H9 (cell line): Measurements from ENCODE around the gene APP. TPM values are rescaled to one million over a fixed set of nuclear protein-coding genes. Genes with fewer than 3 reads are reported as not detected.
A peak's percentile ranks its signal among the peaks of the same experiment; 100 is the strongest.

Experiments used
- DNase-seq: peaks from one replicate; pipeline ENCODE4 v3.0.0-alpha.2; 2017
- H2AFZ ChIP-seq: one replicate; pipeline ENCODE4 v1.6.1; 2013; ENCODE audit warnings: mild to moderate bottlenecking, low read length, control low read depth, moderate library complexity
- H2AK5ac ChIP-seq: 2 replicates; pipeline ENCODE4 v1.6.1; 2013; ENCODE audit warnings: low read length, control low read depth, mixed read lengths; ENCODE audit not compliant: insufficient read length
- H2BK120ac ChIP-seq: one replicate; pipeline ENCODE4 v1.6.1; 2013; ENCODE audit warnings: low read depth, mild to moderate bottlenecking, low read length, control low read depth, inconsistent platforms; ENCODE audit not compliant: poor library complexity, severe bottlenecking
- H2BK12ac ChIP-seq: 2 replicates; pipeline ENCODE4 v1.6.1; 2013; ENCODE audit warnings: low read length, control low read depth, mixed read lengths, low read depth; ENCODE audit not compliant: insufficient read length
- H2BK15ac ChIP-seq: 2 replicates; pipeline ENCODE4 v1.6.1; 2013; ENCODE audit warnings: low read depth, low read length, control low read depth
- H2BK20ac ChIP-seq: one replicate; pipeline ENCODE4 v1.6.1; 2013; ENCODE audit warnings: low read depth, mild to moderate bottlenecking, low read length, control low read depth, inconsistent platforms; ENCODE audit not compliant: poor library complexity, severe bottlenecking
- H2BK5ac ChIP-seq: 2 replicates; pipeline ENCODE4 v1.6.1; 2013; ENCODE audit warnings: low read length, control low read depth, mixed read lengths; ENCODE audit not compliant: insufficient read length
- H3K14ac ChIP-seq: 2 replicates; pipeline ENCODE4 v1.6.1; 2013; ENCODE audit warnings: low read length, control low read depth; ENCODE audit not compliant: insufficient read depth
- H3K18ac ChIP-seq: 2 replicates; pipeline ENCODE4 v1.6.1; 2013; ENCODE audit warnings: low read depth, mild to moderate bottlenecking, mixed read lengths, low read length, control low read depth; ENCODE audit not compliant: insufficient read length
- H3K23ac ChIP-seq: 2 replicates; pipeline ENCODE4 v1.6.1; 2013; ENCODE audit warnings: low read length, control low read depth, mixed read lengths, low read depth; ENCODE audit not compliant: insufficient read length
- H3K23me2 ChIP-seq: 2 replicates; pipeline ENCODE4 v1.6.1; 2013; ENCODE audit warnings: low read depth, mild to moderate bottlenecking, mixed read lengths, low read length, control low read depth; ENCODE audit not compliant: insufficient read length, poor library complexity, severe bottlenecking
- H3K27ac ChIP-seq: 2 replicates; pipeline ENCODE4 v1.5.1; 2013; ENCODE audit warnings: low read length, control low read depth, mixed read lengths, low read depth; ENCODE audit not compliant: insufficient read length
- H3K27me3 ChIP-seq: 2 replicates; pipeline ENCODE4 v1.6.1; 2013; ENCODE audit warnings: low read length, control low read depth, inconsistent platforms; ENCODE audit not compliant: insufficient read depth
- H3K4ac ChIP-seq: 2 replicates; pipeline ENCODE4 v1.6.1; 2013; ENCODE audit warnings: low read depth, mild to moderate bottlenecking, control low read depth, inconsistent platforms, low read length, moderate library complexity
- H3K4me1 ChIP-seq: 2 replicates; pipeline ENCODE4 v1.6.1; 2013; ENCODE audit warnings: low read length, control low read depth, inconsistent platforms; ENCODE audit not compliant: insufficient read depth
- H3K4me2 ChIP-seq: 2 replicates; pipeline ENCODE4 v1.6.1; 2013; ENCODE audit warnings: low read length, control low read depth, mixed read lengths; ENCODE audit not compliant: insufficient read length, insufficient read depth
- H3K56ac ChIP-seq: 2 replicates; pipeline ENCODE4 v1.6.1; 2013; ENCODE audit warnings: low read depth, mild to moderate bottlenecking, mixed read lengths, low read length, control low read depth; ENCODE audit not compliant: insufficient read length
- H3K79me1 ChIP-seq: 2 replicates; pipeline ENCODE4 v1.6.1; 2013; ENCODE audit warnings: low read depth, mild to moderate bottlenecking, moderate library complexity, low read length, control low read depth, inconsistent platforms; ENCODE audit not compliant: insufficient read depth, poor library complexity, severe bottlenecking
- H3K79me2 ChIP-seq: 2 replicates; pipeline ENCODE4 v1.6.1; 2013; ENCODE audit warnings: low read length, control low read depth, inconsistent platforms; ENCODE audit not compliant: insufficient read depth
- H3K9ac ChIP-seq: 2 replicates; pipeline ENCODE4 v1.6.1; 2013; ENCODE audit warnings: low read length, control low read depth, mixed read lengths; ENCODE audit not compliant: insufficient read length; ENCODE audit errors: extremely low read depth
- H3K9me3 ChIP-seq: one replicate; pipeline ENCODE4 v1.6.1; 2013; ENCODE audit warnings: low read depth, low read length, inconsistent platforms; ENCODE audit not compliant: control insufficient read depth
- H3T11ph ChIP-seq: one replicate; pipeline ENCODE4 v1.6.1; 2013; ENCODE audit warnings: mild to moderate bottlenecking, low read length, control low read depth, inconsistent platforms
- H4K20me1 ChIP-seq: one replicate; pipeline ENCODE4 v1.6.1; 2013; ENCODE audit not compliant: control insufficient read depth, insufficient read length, insufficient read depth
- H4K5ac ChIP-seq: 2 replicates; pipeline ENCODE4 v1.6.1; 2013; ENCODE audit warnings: low read depth, mild to moderate bottlenecking, mixed read lengths, low read length, control low read depth; ENCODE audit not compliant: insufficient read length
- H4K8ac ChIP-seq: replicated peaks from 2 replicates; pipeline ENCODE4 v1.6.1; 2013; ENCODE audit warnings: low read length, control low read depth, mixed read lengths, low read depth; ENCODE audit not compliant: insufficient read length
- H4K91ac ChIP-seq: 2 replicates; pipeline ENCODE4 v1.6.1; 2013; ENCODE audit warnings: low read depth, mild to moderate bottlenecking, moderate library complexity, mixed read lengths, low read length, control low read depth; ENCODE audit not compliant: insufficient read length
- H3K27ac Mint-ChIP-seq, 3 experiments: 2 replicates in 2 of 3; 3 replicates in 1 of 3; pipeline ENCODE4 v1.8.0; 2020 to 2021; ENCODE audit warnings: mixed read lengths in 3 of 3, mild to moderate bottlenecking in 1 of 3, moderate library complexity in 1 of 3
- H3K27me3 Mint-ChIP-seq: 2 replicates; pipeline ENCODE4 v1.8.0; 2021; ENCODE audit warnings: low read depth, mild to moderate bottlenecking, moderate library complexity, mixed read lengths
- H3K36me3 Mint-ChIP-seq, 3 experiments: 2 replicates in 2 of 3; 3 replicates in 1 of 3; pipeline ENCODE4 v1.8.0; 2020 to 2021; ENCODE audit warnings: low read depth in 3 of 3, mixed read lengths in 3 of 3; ENCODE audit not compliant: insufficient read depth in 1 of 3
- H3K4me1 Mint-ChIP-seq, 2 experiments: 2 replicates each; pipeline ENCODE4 v1.8.0; 2020; ENCODE audit warnings: mixed read lengths in 2 of 2
- H3K4me3 Mint-ChIP-seq, 2 experiments: 2 replicates in 1 of 2; 3 replicates in 1 of 2; pipeline ENCODE4 v1.8.0; 2020 to 2021; ENCODE audit warnings: mild to moderate bottlenecking in 2 of 2, mixed read lengths in 2 of 2, moderate library complexity in 1 of 2
- H3K9me3 Mint-ChIP-seq, 2 experiments: 2 replicates in 1 of 2; 3 replicates in 1 of 2; pipeline ENCODE4 v1.8.0; 2020; ENCODE audit warnings: mild to moderate bottlenecking in 2 of 2, mixed read lengths in 2 of 2, moderate library complexity in 1 of 2
- WGBS: extraction: QIAGEN DNeasy Blood & Tissue Kit; methylation state at CpG from one replicate; pipeline ENCODE4 v1.1.7; 2013; ENCODE audit warnings: missing lambda C conversion rate, low lambda C conversion rate, mixed read lengths; ENCODE audit not compliant: insufficient read length; ENCODE audit errors: extremely low coverage; 5-methylcytosine and 5-hydroxymethylcytosine counted together
- total RNA-seq: library from RNA; stranded (reverse); gene quantifications from 2 replicates; pipeline ENCODE4 v1.2.1, GENCODE V29; 2021
- TF ChIP-seq, protein P1 (sequence below): fragments of 200-600 bp; sonication (generic); conservative IDR thresholded peaks from 3 replicates; pipeline ENCODE4 v1.8.0; 2021; ENCODE audit warnings: antibody characterized with exemption, mild to moderate bottlenecking

Gene APP
- total RNA-seq, 1 experiment from 2014 or later = 380 TPM

GRCh38 chr21:25986928-25987327 is 183.6 kb downstream of the APP start:
- H3K79me1 ChIP-seq = no peaks in the 10 kb centered on the region
- H2AK5ac ChIP-seq = no peak overlapping the region
- no peak overlapping the region for H3K56ac ChIP-seq
- H2BK12ac ChIP-seq = no peak overlapping the region
- no peak overlapping the region for H2BK120ac ChIP-seq
- H3K79me2 ChIP-seq = no peaks in the 10 kb centered on the region
- H3K4ac ChIP-seq = no peak overlapping the region
- H2BK15ac ChIP-seq = no peak overlapping the region
- H4K5ac ChIP-seq = no peak overlapping the region
- H3K9me3 ChIP-seq = no peaks in the 10 kb centered on the region
- no peak overlapping the region for H3K23ac ChIP-seq
- no peaks in the 10 kb centered on the region for H3K9me3 Mint-ChIP-seq
- no peaks in the 10 kb centered on the region for H3K23me2 ChIP-seq
- no peak overlapping the region for H3K14ac ChIP-seq
- no peak for DNase-seq
- H4K8ac ChIP-seq = no peak overlapping the region
- peaks cover 19 to 28% (median 21%) of the 10 kb centered on the region in 3 experiments; a peak in 6 of 7 replicates for H3K36me3 Mint-ChIP-seq
- H4K20me1 ChIP-seq = no peaks in the 10 kb centered on the region
- peaks cover 14% of the 10 kb centered on the region; the same call in 1 of the 2 replicates for H3K4me1 ChIP-seq
- H2AFZ ChIP-seq = no peak overlapping the region
- peak overlapping the region; percentile 47 for H3K27ac ChIP-seq
- H3K4me1 Mint-ChIP-seq = peaks cover 40 to 43% of the 10 kb centered on the region in 2 experiments
- no peak overlapping the region for H2BK5ac ChIP-seq
- no peak overlapping the region for H3K18ac ChIP-seq
- no peak overlapping the region for H2BK20ac ChIP-seq
- H3K4me3 Mint-ChIP-seq = no peak overlapping the region
- no peaks in the 10 kb centered on the region for H3K27me3 ChIP-seq
- H3T11ph ChIP-seq = no peak overlapping the region
- H3K27ac Mint-ChIP-seq = peak overlapping the region; percentile 65 to 93 (median 79); a peak in 5 of 7 replicates
- no peak overlapping the region for H4K91ac ChIP-seq
- TF ChIP-seq, protein P1, sequence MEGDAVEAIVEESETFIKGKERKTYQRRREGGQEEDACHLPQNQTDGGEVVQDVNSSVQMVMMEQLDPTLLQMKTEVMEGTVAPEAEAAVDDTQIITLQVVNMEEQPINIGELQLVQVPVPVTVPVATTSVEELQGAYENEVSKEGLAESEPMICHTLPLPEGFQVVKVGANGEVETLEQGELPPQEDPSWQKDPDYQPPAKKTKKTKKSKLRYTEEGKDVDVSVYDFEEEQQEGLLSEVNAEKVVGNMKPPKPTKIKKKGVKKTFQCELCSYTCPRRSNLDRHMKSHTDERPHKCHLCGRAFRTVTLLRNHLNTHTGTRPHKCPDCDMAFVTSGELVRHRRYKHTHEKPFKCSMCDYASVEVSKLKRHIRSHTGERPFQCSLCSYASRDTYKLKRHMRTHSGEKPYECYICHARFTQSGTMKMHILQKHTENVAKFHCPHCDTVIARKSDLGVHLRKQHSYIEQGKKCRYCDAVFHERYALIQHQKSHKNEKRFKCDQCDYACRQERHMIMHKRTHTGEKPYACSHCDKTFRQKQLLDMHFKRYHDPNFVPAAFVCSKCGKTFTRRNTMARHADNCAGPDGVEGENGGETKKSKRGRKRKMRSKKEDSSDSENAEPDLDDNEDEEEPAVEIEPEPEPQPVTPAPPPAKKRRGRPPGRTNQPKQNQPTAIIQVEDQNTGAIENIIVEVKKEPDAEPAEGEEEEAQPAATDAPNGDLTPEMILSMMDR = no peak
- H3K27me3 Mint-ChIP-seq = no peaks in the 10 kb centered on the region; the same call in 1 of the 2 replicates
- no peak overlapping the region for H3K4me2 ChIP-seq
- WGBS = no CpG with 5 or more reads among the region's 2 CpGs
- H3K9ac ChIP-seq = no peak overlapping the region
